ENCODE data around the gene WDR83.
"Not testable (repeated sequence)": the region's sequence is repeated elsewhere in the genome, so short reads cannot be mapped to it uniquely, and the experiment has no call there.

GRCh38 chr19:12712077-12712476 is 45.5 kb downstream of the WDR83 start:
- TF ChIP-seq CTCF (IDR thresholded peaks at IDR 0.05; ENCODE audit: poor library complexity), result peak; percentile 38
- TF ChIP-seq EZH2 (IDR thresholded peaks at IDR 0.05; ENCODE audit: borderline replicate concordance); EZH2phosphoT487 (IDR thresholded peaks at IDR 0.05; ENCODE audit: low read depth, severe bottlenecking, unreplicated experiment): not testable (repeated sequence)

All from hepatocyte (in vitro differentiated cells).